NCI-H774 (cell line): ENCODE results near the gene ANKRD30B.
"Not testable (repeated sequence)": the region's sequence is repeated elsewhere in the genome, so short reads cannot be mapped to it uniquely, and the experiment has no call there.

ENCODE experiments used
- DNase-seq: peaks from one replicate; lab custom pipeline; 2025; lab: John Stamatoyannopoulos, UW

The ANKRD30B gene

GRCh38 chr18:14747513-14748474 lies at the start of gene ANKRD30B:
ANKRD30B (plus strand) TSS chr18:14748172; CDS start chr18:14748420, 248 bp downstream.
- no peak for DNase-seq

- DNase-seq = not testable (repeated sequence)
These were observed 46.5 kb upstream of the ANKRD30B start for GRCh38 chr18:14701286-14702040.

- DNase-seq = not testable (repeated sequence)
These were observed 38.2 kb upstream of the ANKRD30B start for GRCh38 chr18:14709761-14710160.

- not testable (repeated sequence) for DNase-seq
These were observed 26.4 kb upstream of the ANKRD30B start for GRCh38 chr18:14721569-14721968.

GRCh38 chr18:14739056-14739455 lies 8.9 kb upstream of the ANKRD30B start:
- DNase-seq = not testable (repeated sequence)

GRCh38 chr18:14746897-14747296 lies 1.1 kb upstream of the ANKRD30B start:
- no peak for DNase-seq

GRCh38 chr18:14748496-14748895 lies 524 bp downstream of the ANKRD30B start:
- DNase-seq = no peak

- DNase-seq = not testable (repeated sequence)
These were observed 15.6 kb downstream of the ANKRD30B start for GRCh38 chr18:14763566-14763965.

- no peak for DNase-seq
These were observed 19.5 kb downstream of the ANKRD30B start for GRCh38 chr18:14767474-14767873.

GRCh38 chr18:14768241-14768640 lies 20.3 kb downstream of the ANKRD30B start:
- DNase-seq = no peak

GRCh38 chr18:14769381-14769780 lies 21.4 kb downstream of the ANKRD30B start:
- no peak for DNase-seq

GRCh38 chr18:14776801-14777200 lies 28.8 kb downstream of the ANKRD30B start:
- DNase-seq = no peak

GRCh38 chr18:14781671-14782070 lies 33.7 kb downstream of the ANKRD30B start:
- DNase-seq = no peak

- DNase-seq = no peak
These were observed 36.2 kb downstream of the ANKRD30B start for GRCh38 chr18:14784133-14784532.

- not testable (repeated sequence) for DNase-seq
These were observed 48.9 kb downstream of the ANKRD30B start for GRCh38 chr18:14796876-14797275.

- not testable (repeated sequence) for DNase-seq
These were observed 50.2 kb downstream of the ANKRD30B start for GRCh38 chr18:14797969-14798764.

GRCh38 chr18:14811081-14811480 lies 63.1 kb downstream of the ANKRD30B start:
- DNase-seq = not testable (repeated sequence)

GRCh38 chr18:14826972-14827632 lies 79.1 kb downstream of the ANKRD30B start:
- not testable (repeated sequence) for DNase-seq

- DNase-seq = not testable (repeated sequence)
These were observed 93.6 kb downstream of the ANKRD30B start for GRCh38 chr18:14841607-14842006.

GRCh38 chr18:14851533-14851932 lies 103.6 kb downstream of the ANKRD30B start:
- not testable (repeated sequence) for DNase-seq

GRCh38 chr18:14855634-14856033 lies 107.7 kb downstream of the ANKRD30B start:
- not testable (repeated sequence) for DNase-seq
